ENCODE measurements around the gene MAN2A2.
"Not testable (repeated sequence)": the region's sequence is repeated elsewhere in the genome, so short reads cannot be mapped to it uniquely, and the experiment has no call there.

The MAN2A2 gene

DNA sequence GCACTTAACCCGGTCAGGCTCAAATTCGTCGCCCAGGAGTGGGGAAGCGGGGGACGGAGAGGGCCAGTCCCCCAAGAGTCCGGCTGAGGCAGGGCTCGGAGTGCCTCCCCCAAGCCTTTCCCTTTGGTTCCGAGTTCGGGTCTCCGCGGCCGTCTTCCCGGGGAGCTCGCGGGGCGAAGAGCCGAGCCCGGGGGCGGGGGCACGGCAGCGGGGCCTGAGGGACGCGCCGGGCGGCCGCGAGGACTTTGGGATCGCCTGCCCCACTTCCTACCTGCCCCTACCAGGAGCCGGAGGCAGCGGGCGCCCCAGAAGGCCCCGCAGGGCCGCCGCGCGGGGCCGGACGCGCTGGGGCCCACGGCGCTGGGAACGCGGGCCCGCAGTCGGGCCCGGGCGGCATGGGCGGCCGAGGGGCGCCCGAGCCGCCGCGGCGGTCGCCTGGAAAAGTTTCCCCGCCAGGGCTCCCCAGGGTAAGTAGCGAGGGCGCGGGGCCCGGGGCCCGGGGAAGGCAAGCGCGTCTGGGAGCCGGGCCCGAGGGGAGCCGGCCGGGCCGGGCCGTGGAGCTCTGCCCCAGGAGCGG is 31.9 kb upstream of the MAN2A2 start:
- peak; percentile 70 for DNase-seq (ENCODE audit: low spot score)

DNA sequence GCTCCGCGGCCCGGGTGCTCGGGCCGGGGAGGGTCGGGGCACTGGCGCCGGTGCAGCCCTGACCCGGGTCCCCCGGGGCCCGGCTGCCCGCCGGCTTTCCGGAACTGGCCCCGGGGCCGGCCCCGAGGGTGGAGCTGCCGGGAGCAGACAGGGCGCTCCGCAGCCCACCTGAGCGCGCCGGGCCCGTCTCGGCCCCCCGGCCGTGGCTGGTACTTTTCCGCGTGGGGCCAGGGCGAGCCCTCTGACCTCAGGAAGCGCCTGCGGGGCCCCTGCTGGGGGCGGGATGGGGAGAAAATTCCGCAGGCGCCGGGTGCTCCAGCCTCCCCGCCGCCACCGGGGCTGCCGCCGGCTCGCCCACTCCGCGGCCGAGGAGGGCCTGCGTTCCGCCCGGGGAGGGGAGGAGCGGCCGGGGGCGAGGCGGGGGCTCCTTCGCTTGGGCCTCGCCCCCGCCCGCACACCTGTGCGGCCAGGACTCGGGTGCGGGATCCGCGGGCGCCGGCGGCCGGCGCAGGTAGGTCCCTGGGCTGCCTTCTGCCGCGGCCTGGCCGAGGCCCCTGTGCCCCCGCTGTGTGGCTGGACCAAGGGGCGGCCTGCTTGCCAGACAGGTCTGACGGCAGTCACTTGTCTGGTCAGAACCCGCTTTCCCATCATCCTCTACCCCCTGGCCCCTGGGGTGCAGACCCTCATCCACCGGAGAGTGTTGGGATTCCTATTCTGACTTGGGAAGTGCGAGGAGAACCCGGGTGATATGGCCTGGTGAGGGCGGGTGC is 31.2 kb upstream of the MAN2A2 start:
- no peak for DNase-seq (ENCODE audit: low spot score)

DNA sequence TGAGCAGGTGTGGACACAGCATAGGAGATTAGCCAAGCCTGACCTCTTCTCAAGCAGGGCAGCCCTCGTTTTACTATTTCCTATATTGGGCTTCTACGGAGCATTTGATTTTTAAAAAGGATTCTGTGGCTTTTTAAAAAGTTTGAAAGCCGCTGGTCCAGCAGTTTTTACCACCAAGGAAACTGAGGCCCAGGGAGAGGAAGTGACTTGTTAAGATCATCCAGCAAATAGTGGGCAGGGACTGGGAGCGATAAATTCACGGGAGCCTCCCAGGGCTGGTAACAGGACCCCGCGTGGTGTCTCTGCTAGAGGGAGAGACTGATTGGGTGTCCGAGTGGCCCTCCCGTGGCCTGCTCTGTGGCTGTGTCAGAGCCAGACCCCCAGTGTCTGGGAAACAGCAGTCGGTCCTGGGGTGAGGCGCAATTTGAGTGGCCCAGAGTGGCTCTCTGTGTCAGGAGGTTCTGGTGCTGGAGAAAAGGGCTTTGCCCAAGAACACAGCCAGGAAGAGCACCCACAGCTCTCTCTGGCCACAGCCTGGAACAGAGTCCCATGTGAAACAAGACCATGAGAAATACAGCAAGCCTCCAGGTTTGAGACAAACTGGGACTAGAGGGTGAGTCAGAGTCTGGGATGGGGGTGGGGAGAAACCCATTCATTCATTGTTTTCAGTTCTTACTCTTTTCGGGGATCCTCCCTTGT is 30.5 kb upstream of the MAN2A2 start:
- DNase-seq (ENCODE audit: low spot score) = no peak

DNA sequence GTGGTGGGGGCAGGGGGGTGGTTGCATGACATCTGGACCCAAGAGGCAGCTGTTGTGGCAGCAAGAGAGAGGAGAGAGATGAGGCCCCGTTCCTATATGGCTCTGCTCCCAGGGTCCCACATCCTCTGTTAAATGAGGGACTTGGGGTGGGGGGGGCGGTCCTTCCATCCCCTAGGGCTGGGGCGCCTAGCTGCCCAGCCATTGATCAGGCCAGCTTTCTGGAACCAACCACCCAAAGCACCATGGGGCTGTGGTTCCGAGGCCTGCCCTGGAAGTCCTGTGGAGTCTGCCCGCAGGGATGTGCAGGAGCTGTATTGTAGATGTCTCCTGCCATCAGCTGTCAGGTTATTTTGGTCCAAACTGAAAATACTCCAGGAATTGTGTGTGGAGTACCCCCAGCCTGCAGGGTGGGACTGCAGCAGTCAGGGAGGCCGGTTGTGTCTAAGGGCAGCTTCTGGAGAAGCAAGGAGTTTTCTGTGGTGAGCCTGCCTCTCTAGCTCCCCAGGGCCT is 29.6 kb upstream of the MAN2A2 start:
- DNase-seq (ENCODE audit: low spot score) = no peak

DNA sequence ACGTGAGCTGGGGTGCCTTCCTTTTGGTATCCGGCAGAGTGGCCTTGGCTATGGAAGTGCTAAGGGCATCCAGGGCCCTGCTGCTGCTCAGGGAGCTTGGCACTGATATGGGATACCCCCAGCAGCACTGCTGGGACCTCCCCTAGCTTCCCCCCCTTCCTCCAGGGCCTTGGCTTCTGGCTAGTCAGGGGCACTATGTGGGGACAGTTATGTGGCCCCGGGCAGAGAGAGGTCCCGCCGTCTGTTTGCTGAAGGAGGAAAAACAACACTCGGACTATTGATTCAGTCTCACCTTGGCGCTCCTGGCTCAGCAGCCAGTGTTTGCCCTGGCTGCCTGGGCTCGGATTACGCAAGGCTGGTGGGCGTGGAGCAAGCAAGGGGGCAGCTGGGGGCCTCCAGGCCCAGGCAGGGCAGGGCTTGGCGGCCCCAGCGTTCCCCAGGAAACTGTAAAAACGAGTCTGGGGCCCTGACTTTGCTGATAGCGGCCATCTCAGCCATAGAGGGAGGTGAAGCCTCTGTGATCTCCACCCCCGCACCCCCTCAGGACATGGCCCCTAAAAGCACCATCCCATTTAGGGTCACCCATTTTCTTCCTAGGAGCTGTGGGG is 29.0 kb upstream of the MAN2A2 start:
- DNase-seq (ENCODE audit: low spot score) = no peak

DNA sequence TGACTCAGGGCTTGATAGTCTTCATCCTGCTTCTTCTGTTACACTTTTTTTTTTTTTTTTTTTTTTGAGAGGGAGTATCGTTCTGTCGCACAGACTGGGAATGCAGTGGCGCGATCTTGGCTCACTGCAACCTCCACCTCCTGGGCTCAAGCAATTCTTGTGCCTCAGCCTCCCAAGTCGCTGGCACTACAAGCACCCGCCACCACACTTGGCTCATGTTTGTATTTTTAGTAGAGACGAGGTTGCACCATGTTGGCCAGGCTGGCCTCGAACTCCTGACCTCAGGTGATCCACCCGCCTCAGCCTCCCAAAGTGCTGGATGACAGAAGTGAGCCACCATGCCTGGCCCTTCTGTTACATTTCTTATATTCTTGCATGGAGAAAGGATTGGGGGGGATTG is 28.1 kb upstream of the MAN2A2 start:
- DNase-seq (ENCODE audit: low spot score) = not testable (repeated sequence)

DNA sequence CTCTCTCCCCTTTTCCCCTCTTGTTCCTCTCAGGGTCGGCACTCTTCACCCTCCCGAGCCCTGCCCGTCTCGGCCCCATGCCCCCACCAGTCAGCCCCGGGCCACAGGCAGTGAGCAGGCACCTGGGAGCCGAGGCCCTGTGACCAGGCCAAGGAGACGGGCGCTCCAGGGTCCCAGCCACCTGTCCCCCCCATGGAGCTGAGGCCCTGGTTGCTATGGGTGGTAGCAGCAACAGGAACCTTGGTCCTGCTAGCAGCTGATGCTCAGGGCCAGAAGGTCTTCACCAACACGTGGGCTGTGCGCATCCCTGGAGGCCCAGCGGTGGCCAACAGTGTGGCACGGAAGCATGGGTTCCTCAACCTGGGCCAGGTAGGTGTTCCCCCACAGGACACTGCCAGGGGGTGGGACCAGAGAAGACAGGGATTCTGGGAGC is 27.5 kb upstream of the MAN2A2 start:
- no peak for DNase-seq (ENCODE audit: low spot score)

DNA sequence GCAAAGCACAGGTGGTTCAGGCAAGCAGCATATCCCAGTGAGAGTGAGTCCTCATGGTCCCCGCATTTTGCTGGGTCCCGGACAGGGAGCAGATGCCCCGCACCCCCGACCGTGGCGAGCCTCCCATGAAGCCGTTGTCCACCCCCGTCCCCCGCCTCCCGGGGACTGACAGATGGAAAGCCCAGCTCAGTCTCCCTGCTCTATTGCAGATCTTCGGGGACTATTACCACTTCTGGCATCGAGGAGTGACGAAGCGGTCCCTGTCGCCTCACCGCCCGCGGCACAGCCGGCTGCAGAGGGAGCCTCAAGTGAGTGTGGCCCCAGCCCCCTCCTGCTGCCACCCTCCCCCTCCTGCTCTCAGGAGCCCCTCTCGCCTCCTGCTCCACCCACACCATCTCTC is 27.1 kb upstream of the MAN2A2 start:
- no peak for DNase-seq (ENCODE audit: low spot score)

DNA sequence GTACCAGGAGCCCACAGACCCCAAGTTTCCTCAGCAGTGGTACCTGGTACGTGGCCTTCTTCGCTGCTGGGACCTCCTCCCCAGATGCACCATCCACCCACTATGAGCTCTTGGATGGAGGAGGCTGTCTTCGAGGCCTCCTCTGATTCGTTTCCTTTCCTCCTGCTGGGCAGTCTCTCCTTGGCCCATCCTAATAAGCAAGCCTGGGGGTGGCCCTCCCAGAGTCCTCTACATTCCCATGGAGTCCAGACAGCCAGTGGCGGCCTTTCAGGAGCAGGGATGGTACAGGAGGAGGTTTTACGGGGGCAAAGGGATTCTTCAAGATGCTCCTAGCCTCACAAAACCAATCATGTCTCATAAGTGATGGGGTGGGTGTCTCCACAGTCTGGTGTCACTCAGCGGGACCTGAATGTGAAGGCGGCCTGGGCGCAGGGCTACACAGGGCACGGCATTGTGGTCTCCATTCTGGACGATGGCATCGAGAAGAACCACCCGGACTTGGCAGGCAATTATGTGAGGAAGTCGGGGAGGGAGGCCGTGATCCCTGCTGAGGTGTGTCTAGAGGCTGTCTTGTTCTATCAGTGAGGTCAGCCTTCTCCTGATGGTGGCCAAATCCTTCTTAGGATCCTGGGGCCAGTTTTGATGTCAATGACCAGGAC is 26.5 kb upstream of the MAN2A2 start:
- no peak for DNase-seq (ENCODE audit: low spot score)

DNA sequence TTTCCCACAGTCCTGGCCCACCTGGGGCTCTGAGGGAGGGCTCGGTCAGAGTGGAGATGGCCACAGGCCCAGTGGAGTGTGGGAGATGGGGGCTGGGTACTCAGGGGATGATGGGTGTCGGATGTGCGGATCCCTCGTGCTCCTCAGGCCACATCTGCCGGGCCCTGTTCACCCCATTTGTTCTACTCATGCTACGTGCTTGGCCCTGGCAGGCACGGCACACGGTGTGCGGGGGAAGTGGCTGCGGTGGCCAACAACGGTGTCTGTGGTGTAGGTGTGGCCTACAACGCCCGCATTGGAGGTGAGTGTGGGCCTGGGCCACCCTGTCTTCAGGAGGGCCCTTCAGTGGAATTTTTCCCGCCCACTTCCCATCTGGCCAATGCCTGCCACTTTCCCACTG is 25.8 kb upstream of the MAN2A2 start:
- no peak for DNase-seq (ENCODE audit: low spot score)

DNA sequence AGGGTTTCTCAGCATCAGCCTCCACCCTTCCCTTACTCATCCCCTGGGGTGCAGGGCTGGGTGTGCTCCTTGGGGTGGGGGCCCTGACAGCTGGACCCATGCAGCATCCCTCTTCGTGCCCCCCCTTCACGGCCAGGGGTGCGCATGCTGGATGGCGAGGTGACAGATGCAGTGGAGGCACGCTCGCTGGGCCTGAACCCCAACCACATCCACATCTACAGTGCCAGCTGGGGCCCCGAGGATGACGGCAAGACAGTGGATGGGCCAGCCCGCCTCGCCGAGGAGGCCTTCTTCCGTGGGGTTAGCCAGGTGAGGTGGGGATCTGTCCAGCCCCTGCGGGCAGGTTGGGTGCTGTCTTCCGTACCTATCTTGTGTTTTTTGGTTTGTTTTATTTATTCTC is 25.1 kb upstream of the MAN2A2 start:
- DNase-seq (ENCODE audit: low spot score) = no peak

DNA sequence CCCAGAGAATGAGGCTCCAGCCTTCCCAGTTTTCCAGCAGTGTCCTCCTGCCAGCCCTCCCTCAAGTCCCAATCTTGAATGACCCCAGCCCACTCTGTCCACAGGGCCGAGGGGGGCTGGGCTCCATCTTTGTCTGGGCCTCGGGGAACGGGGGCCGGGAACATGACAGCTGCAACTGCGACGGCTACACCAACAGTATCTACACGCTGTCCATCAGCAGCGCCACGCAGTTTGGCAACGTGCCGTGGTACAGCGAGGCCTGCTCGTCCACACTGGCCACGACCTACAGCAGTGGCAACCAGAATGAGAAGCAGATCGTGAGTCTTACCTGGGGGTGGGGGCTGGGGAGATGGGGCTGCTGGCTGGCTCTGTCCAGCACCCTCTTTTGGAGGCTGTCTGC is 24.4 kb upstream of the MAN2A2 start:
- DNase-seq (ENCODE audit: low spot score) = no peak

DNA sequence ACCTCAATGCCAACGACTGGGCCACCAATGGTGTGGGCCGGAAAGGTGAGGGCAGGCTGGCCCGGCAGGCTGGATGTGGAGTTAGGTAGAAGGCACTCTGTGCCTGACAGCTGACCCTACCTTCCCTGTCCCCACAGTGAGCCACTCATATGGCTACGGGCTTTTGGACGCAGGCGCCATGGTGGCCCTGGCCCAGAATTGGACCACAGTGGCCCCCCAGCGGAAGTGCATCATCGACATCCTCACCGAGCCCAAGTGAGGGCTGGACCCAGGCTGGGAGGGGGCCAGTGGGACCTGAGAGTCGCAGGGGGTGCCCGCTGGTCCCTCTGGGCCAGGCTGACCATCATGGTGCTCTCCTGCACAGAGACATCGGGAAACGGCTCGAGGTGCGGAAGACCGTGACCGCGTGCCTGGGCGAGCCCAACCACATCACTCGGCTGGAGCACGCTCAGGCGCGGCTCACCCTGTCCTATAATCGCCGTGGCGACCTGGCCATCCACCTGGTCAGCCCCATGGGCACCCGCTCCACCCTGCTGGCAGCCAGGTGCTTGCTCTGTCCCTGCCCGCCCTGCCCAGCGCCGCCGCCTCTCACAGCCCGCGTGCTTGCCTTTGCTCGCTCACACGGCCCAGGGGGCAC is 23.3 kb upstream of the MAN2A2 start:
- no peak for DNase-seq (ENCODE audit: low spot score)

DNA sequence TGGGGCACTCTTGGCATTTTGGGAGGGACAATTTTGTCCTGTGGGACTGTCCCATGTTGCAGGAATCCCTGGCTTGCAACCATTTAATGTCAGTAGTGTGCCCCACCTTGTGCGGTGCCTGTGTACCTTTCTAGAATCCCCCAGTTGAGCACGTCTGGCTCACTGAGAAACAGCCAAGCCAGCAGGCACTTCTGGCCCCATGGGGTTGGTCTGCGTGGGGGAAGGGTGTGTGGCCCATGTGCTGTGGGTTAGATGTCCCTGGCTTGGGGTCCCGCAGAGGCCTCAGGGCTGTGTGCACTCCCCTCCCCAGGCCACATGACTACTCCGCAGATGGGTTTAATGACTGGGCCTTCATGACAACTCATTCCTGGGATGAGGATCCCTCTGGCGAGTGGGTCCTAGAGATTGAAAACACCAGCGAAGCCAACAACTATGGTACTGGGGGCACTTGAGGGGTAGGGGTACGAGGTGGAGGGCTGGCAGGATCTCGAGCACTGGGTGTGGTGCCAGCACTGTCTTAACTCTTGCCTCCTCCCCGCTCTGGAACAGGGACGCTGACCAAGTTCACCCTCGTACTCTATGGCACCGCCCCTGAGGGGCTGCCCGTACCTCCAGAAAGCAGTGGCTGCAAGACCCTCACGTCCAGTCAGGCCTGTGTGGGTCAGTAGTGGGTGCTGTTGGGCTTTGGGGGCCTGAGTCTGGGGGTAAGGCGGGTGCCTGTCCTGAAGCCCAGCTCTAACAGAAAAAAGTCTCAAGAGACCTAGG is 22.5 kb upstream of the MAN2A2 start:
- no peak for DNase-seq (ENCODE audit: low spot score)

DNA sequence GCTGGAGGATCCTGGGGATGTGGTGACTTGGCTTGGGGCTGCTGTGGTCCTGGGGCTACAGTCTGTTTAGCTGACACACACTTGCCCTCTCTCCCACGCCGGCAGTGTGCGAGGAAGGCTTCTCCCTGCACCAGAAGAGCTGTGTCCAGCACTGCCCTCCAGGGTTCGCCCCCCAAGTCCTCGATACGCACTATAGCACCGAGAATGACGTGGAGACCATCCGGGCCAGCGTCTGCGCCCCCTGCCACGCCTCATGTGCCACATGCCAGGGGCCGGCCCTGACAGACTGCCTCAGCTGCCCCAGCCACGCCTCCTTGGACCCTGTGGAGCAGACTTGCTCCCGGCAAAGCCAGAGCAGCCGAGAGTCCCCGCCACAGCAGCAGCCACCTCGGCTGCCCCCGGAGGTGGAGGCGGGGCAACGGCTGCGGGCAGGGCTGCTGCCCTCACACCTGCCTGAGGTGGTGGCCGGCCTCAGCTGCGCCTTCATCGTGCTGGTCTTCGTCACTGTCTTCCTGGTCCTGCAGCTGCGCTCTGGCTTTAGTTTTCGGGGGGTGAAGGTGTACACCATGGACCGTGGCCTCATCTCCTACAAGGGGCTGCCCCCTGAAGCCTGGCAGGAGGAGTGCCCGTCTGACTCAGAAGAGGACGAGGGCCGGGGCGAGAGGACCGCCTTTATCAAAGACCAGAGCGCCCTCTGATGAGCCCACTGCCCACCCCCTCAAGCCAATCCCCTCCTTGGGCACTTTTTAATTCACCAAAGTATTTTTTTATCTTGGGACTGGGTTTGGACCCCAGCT is 21.7 kb upstream of the MAN2A2 start:
- no peak for DNase-seq (ENCODE audit: low spot score)

DNA sequence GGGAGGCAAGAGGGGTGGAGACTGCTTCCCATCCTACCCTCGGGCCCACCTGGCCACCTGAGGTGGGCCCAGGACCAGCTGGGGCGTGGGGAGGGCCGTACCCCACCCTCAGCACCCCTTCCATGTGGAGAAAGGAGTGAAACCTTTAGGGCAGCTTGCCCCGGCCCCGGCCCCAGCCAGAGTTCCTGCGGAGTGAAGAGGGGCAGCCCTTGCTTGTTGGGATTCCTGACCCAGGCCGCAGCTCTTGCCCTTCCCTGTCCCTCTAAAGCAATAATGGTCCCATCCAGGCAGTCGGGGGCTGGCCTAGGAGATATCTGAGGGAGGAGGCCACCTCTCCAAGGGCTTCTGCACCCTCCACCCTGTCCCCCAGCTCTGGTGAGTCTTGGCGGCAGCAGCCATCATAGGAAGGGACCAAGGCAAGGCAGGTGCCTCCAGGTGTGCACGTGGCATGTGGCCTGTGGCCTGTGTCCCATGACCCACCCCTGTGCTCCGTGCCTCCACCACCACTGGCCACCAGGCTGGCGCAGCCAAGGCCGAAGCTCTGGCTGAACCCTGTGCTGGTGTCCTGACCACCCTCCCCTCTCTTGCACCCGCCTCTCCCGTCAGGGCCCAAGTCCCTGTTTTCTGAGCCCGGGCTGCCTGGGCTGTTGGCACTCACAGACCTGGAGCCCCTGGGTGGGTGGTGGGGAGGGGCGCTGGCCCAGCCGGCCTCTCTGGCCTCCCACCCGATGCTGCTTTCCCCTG is 21.0 kb upstream of the MAN2A2 start:
- DNase-seq (ENCODE audit: low spot score) = no peak

DNA sequence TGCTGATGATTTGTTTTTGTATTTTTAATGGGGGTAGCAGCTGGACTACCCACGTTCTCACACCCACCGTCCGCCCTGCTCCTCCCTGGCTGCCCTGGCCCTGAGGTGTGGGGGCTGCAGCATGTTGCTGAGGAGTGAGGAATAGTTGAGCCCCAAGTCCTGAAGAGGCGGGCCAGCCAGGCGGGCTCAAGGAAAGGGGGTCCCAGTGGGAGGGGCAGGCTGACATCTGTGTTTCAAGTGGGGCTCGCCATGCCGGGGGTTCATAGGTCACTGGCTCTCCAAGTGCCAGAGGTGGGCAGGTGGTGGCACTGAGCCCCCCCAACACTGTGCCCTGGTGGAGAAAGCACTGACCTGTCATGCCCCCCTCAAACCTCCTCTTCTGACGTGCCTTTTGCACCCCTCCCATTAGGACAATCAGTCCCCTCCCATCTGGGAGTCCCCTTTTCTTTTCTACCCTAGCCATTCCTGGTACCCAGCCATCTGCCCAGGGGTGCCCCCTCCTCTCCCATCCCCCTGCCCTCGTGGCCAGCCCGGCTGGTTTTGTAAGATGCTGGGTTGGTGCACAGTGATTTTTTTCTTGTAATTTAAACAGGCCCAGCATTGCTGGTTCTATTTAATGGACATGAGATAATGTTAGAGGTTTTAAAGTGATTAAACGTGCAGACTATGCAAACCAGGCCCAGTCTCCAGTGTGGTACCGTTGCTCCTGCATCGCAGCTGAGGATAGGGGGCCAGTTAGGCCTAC is 20.1 kb upstream of the MAN2A2 start:
- DNase-seq (ENCODE audit: low spot score) = no peak

DNA sequence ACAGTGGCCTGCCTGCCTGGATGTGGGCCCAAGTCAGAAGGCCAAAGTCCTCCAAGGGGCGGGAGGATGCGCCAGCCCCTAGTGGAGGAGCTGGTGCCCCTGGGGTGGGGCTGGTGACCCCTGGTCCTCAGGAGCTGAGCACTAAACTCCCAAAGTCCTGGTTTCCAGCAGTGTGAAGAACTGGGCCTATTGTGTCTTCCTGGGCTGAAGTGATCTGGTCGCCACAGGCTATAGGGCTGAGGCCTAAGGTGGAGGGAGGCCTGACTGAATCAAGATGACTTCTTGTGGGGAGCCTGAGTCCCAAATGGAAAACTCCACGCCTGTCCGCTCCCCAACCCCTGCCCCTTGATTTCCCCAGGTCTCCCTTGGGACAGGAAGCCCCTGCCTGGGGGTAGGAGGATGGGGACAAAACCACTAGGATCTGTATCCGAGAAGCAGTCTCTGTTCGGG is 19.6 kb upstream of the MAN2A2 start:
- no peak for DNase-seq (ENCODE audit: low spot score)

All from ecto neural progenitor cell (in vitro differentiated cells).